KMS-11 (cell line): ENCODE results near the gene GPR155.
A peak's percentile ranks its signal among the peaks of the same experiment; 100 is the strongest.
"Not testable (repeated sequence)": the region's sequence is repeated elsewhere in the genome, so short reads cannot be mapped to it uniquely, and the experiment has no call there.

Experiments
- H2AFZ ChIP-seq: fragments of 200-600 bp; sonication (generic); 2 replicates; pipeline ENCODE4 v1.6.1; 2016; ENCODE audit warnings: antibody characterized with exemption, mixed run types, low read depth
- H3K27ac ChIP-seq: fragments of 200-600 bp; sonication (generic); 2 replicates; pipeline ENCODE4 v1.6.1; 2016; ENCODE audit warnings: mild to moderate bottlenecking, mixed run types
- H3K27me3 ChIP-seq: fragments of 200-600 bp; sonication (generic); 2 replicates; pipeline ENCODE4 v1.6.1; 2017; ENCODE audit warnings: mild to moderate bottlenecking, low read depth, mixed run types, moderate library complexity; ENCODE audit not compliant: insufficient read depth
- H3K36me3 ChIP-seq: fragments of 200-600 bp; sonication (generic); 2 replicates; pipeline ENCODE4 v1.6.1; 2017; ENCODE audit warnings: mild to moderate bottlenecking, mixed run types; ENCODE audit not compliant: insufficient read depth
- H3K4me1 ChIP-seq: fragments of 200-600 bp; sonication (generic); 2 replicates; pipeline ENCODE4 v1.6.1; 2016; ENCODE audit warnings: mild to moderate bottlenecking, low read depth, mixed run types; ENCODE audit not compliant: poor library complexity, severe bottlenecking
- H3K4me2 ChIP-seq: fragments of 200-600 bp; sonication (generic); 2 replicates; pipeline ENCODE4 v1.7.0; 2016; ENCODE audit warnings: mild to moderate bottlenecking, mixed run types
- H3K4me3 ChIP-seq: fragments of 200-600 bp; sonication (generic); IDR thresholded peaks from 2 replicates; pipeline ENCODE4 v1.6.1; 2017; ENCODE audit warnings: low read depth, low read length, mixed read lengths; ENCODE audit not compliant: insufficient read depth
- H3K79me2 ChIP-seq: fragments of 200-600 bp; sonication (generic); 2 replicates; pipeline ENCODE4 v1.6.1; 2016; ENCODE audit warnings: low read depth, mixed run types; ENCODE audit not compliant: insufficient read depth
- H3K9ac ChIP-seq: fragments of 200-600 bp; sonication (generic); 2 replicates; pipeline ENCODE4 v1.6.1; 2016; ENCODE audit warnings: mild to moderate bottlenecking, mixed run types
- H4K20me1 ChIP-seq: fragments of 200-600 bp; sonication (generic); 2 replicates; pipeline ENCODE4 v1.6.1; 2016; ENCODE audit warnings: mild to moderate bottlenecking, mixed run types; ENCODE audit not compliant: insufficient read depth
- CTCF ChIP-seq: fragments of 200-600 bp; sonication (generic); conservative IDR thresholded peaks from 2 replicates; pipeline ENCODE4 v1.6.1; 2017; ENCODE audit warnings: low read depth, mild to moderate bottlenecking, antibody characterized with exemption, low read length, moderate library complexity, mixed read lengths

Gene GPR155

GRCh38 chr2:174493549-174494331, 6.9 kb upstream of the GPR155 start:
- Histone ChIP-seq H3K4me1 (peaks cover 73% of the 10 kb centered on the region), H2AFZ (peak overlapping the region; percentile 12), H3K79me2 (no peaks in the 10 kb centered on the region), H3K4me2 (peak overlapping the region; percentile 74), H3K4me3 (no peak overlapping the region), H3K27me3 (no peaks in the 10 kb centered on the region), H3K36me3 (no peaks in the 10 kb centered on the region), H4K20me1 (no peaks in the 10 kb centered on the region), H3K27ac (peak overlapping the region; percentile 72), H3K9ac (peak overlapping the region; percentile 31; the same call in 1 of the 2 replicates)
- no peak for TF ChIP-seq CTCF

- Histone ChIP-seq H2AFZ (peak overlapping the region; percentile 12), H3K4me3 (no peak overlapping the region), H4K20me1 (no peaks in the 10 kb centered on the region), H3K79me2 (no peaks in the 10 kb centered on the region), H3K27me3 (no peaks in the 10 kb centered on the region), H3K27ac (peak overlapping the region; percentile 72), H3K9ac (peak overlapping the region; percentile 31; the same call in 1 of the 2 replicates), H3K36me3 (no peaks in the 10 kb centered on the region), H3K4me2 (peak overlapping the region; percentile 74), H3K4me1 (peaks cover 80% of the 10 kb centered on the region)
- no peak for TF ChIP-seq CTCF
These were observed 6.2 kb upstream of the GPR155 start for GRCh38 chr2:174492963-174493431.

- Histone ChIP-seq H3K27ac (no peak overlapping the region), H3K4me3 (peak overlapping the region; percentile 8), H2AFZ (no peak overlapping the region), H3K27me3 (no peaks in the 10 kb centered on the region), H3K9ac (no peak overlapping the region), H3K36me3 (no peaks in the 10 kb centered on the region), H3K4me2 (peak overlapping the region; percentile 66; the same call in 1 of the 2 replicates), H3K4me1 (peaks cover 85% of the 10 kb centered on the region), H4K20me1 (no peaks in the 10 kb centered on the region), H3K79me2 (no peaks in the 10 kb centered on the region)
- no peak for TF ChIP-seq CTCF
These were observed 5.1 kb upstream of the GPR155 start for GRCh38 chr2:174491947-174492346.

- TF ChIP-seq CTCF: no peak
- Histone ChIP-seq H2AFZ (peak overlapping the region; percentile 13), H3K4me3 (peak overlapping the region; percentile 83), H3K4me1 (peaks cover 83% of the 10 kb centered on the region), H3K79me2 (no peaks in the 10 kb centered on the region), H3K27me3 (no peaks in the 10 kb centered on the region), H3K9ac (no peak overlapping the region; the same call in 1 of the 2 replicates), H3K27ac (peak overlapping the region; percentile 48), H3K4me2 (peak overlapping the region; percentile 70), H3K36me3 (no peaks in the 10 kb centered on the region), H4K20me1 (no peaks in the 10 kb centered on the region)
These were observed 3.2 kb upstream of the GPR155 start for GRCh38 chr2:174490051-174490450.

GRCh38 chr2:174489520-174489919, 2.7 kb upstream of the GPR155 start:
- Histone ChIP-seq H3K4me2 (peak overlapping the region; percentile 70), H2AFZ (peak overlapping the region; percentile 13), H3K27ac (peak overlapping the region; percentile 48), H3K4me3 (peak overlapping the region; percentile 83), H3K4me1 (peaks cover 80% of the 10 kb centered on the region)
- H3K79me2 ChIP-seq, H4K20me1 ChIP-seq, H3K27me3 ChIP-seq, H3K36me3 ChIP-seq, H3K9ac ChIP-seq: not testable (repeated sequence)
